Esophagus squamous epithelium (tissue), 4 donors: ENCODE measurements around the gene GADD45G.

Experiments
- CTCF ChIP-seq, 6 experiments: fragments of 450-650 bp in 4 of 6; fragments of 200-600 bp in 2 of 6; sonication (generic) in 2 of 6; IDR thresholded peaks; one replicate each; pipeline ENCODE4 v1.5.1; 2016 to 2019; ENCODE audit warnings: antibody characterized with exemption in 6 of 6, mild to moderate bottlenecking in 4 of 6, moderate library complexity in 4 of 6
- POLR2A ChIP-seq, 4 donors: fragments of 450-650 bp; IDR thresholded peaks; one replicate each; pipeline ENCODE4 v1.6.1; 2017; ENCODE audit warnings: antibody characterized with exemption in 4 of 4, mild to moderate bottlenecking in 4 of 4, moderate library complexity in 3 of 4

GRCh38 chr9:89558196-89558899 lies 46.5 kb upstream of the GADD45G start:
- TF ChIP-seq CTCF (IDR thresholded peaks at IDR 0.05) (no peak), POLR2A (IDR thresholded peaks at IDR 0.05) (no peak)
